Heart left ventricle (tissue), 13 donors: Measurements from ENCODE around the gene PKNOX1.
"Not testable (repeated sequence)": the region's sequence is repeated elsewhere in the genome, so short reads cannot be mapped to it uniquely, and the experiment has no call there.

Experiments
- CTCF ChIP-seq, 12 donors: fragments of 200-600 bp; sonication (generic) in 4 of 12; IDR thresholded peaks; one replicate each; pipeline versions ENCODE4 v1.5.0 to v1.8.0; 2018 to 2022; ENCODE audit warnings: antibody characterized with exemption in 12 of 12, mild to moderate bottlenecking in 5 of 12
- POLR2A ChIP-seq, 2 donors: fragments of 450-650 bp; IDR thresholded peaks; one replicate each; pipeline ENCODE4 v1.6.1; 2017; ENCODE audit warnings: antibody characterized with exemption in 2 of 2, mild to moderate bottlenecking in 2 of 2, moderate library complexity in 2 of 2
- donor health status: ischemic (EF 13 %, LVEDD 7.1; RV severe dilation, severe dysfunction).
- donor health status: DM: no; HTN: yes; CAD: no.
- donor health status: DM: no; HTN: no; CAD: no.
- donor health status: ischemic (EF 25% LVEDD 6.9; RV normal size, moderate dysfunction).
- donor health status: ischemic (EF 25% LVEDD 5.7; RV mildly dilated, moderate dysfunction).
- donor health status: ischemic (EF 35%, LVEDD 5.7; RV mildly dilated, moderate dysfunction).
- donor health status: nonischemic (EF 11% LVEDD 7.7; RV severe dilation, severe dysfunction).
- donor health status: DM: yes; HTN: yes; CAD: no.
- donor health status: PGD.
- donor health status: ischemic (EF 29% LVEDD 5.4; RV normal size, mild dysfunction).
- donor health status: nonischemic (EF 23%, LVEDD 6.1; RV moderate dilation, normal function).

- not testable (repeated sequence) for TF ChIP-seq CTCF, POLR2A (IDR thresholded peaks at IDR 0.05)
Observed at GRCh38 chr21:43074401-43075169, 100.2 kb downstream of the PKNOX1 start.
